Tibial nerve (tissue), 3 donors: Measurements from ENCODE around the gene PPDPF.

Experiments
- POLR2A ChIP-seq, 2 donors: fragments of 450-650 bp; IDR thresholded peaks; one replicate each; pipeline ENCODE4 v1.6.1; 2017; ENCODE audit warnings: antibody characterized with exemption in 2 of 2, mild to moderate bottlenecking in 2 of 2, moderate library complexity in 2 of 2
- TF ChIP-seq, protein P1 (sequence below), 5 experiments: fragments of 200-600 bp in 3 of 5; fragments of 450-650 bp in 2 of 5; sonication (generic) in 3 of 5; IDR thresholded peaks; one replicate each; pipeline ENCODE4 v1.5.1; 2016 to 2019; ENCODE audit warnings: antibody characterized with exemption in 5 of 5, mild to moderate bottlenecking in 3 of 5, moderate library complexity in 2 of 5

DNA sequence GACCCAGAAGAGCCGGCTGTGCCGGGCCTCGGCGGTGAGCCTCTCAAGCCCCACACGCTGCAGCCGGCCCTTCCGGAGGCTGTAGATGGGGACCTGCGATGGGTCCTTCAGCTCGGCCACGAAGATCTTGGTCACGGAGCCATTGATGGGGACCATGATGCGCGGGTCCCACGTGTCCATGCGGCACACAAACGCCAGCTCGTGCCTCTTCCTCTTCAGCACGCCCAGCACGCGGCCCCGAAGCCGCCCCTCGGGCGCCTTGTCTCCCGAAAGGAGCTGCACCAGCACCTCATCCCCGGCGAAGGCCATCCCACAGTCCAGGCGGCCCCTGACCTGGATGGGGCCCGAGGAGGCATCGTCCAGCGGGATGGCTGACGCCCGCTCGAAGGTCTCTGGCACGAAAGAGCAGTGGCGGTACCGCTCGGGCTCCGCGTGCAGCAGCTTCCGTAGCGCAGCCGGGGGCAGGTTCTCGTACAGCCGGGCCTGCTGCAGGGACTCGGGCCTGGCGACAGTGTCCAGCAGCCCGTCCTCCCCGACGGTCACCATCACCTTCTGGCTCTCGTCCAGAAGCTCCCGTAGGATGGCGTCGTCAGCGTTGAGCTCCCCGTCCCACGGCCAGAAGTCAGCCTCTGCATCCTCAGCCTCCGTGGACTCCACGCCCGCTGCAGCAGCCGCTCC, 44.6 kb downstream of the PPDPF start:
- TF ChIP-seq, protein P1, sequence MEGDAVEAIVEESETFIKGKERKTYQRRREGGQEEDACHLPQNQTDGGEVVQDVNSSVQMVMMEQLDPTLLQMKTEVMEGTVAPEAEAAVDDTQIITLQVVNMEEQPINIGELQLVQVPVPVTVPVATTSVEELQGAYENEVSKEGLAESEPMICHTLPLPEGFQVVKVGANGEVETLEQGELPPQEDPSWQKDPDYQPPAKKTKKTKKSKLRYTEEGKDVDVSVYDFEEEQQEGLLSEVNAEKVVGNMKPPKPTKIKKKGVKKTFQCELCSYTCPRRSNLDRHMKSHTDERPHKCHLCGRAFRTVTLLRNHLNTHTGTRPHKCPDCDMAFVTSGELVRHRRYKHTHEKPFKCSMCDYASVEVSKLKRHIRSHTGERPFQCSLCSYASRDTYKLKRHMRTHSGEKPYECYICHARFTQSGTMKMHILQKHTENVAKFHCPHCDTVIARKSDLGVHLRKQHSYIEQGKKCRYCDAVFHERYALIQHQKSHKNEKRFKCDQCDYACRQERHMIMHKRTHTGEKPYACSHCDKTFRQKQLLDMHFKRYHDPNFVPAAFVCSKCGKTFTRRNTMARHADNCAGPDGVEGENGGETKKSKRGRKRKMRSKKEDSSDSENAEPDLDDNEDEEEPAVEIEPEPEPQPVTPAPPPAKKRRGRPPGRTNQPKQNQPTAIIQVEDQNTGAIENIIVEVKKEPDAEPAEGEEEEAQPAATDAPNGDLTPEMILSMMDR (IDR thresholded peaks at IDR 0.05): no peak
- no peak for TF ChIP-seq POLR2A (IDR thresholded peaks at IDR 0.05)
